Chondrocyte (in vitro differentiated cells): ENCODE measurements around the gene DHCR7. TPM values are rescaled to one million over a fixed set of nuclear protein-coding genes. Genes with fewer than 3 reads are reported as not detected.
"Not testable (repeated sequence)": the region's sequence is repeated elsewhere in the genome, so short reads cannot be mapped to it uniquely, and the experiment has no call there.

Source experiments
- DNase-seq: peaks from one replicate; pipeline ENCODE4 v3.0.0; 2021; ENCODE audit warnings: mixed read lengths, low spot score
- H3K27ac Mint-ChIP-seq: one replicate; pipeline ENCODE4 v1.8.0; 2021; ENCODE audit warnings: mild to moderate bottlenecking, moderate library complexity, mixed read lengths; ENCODE audit not compliant: unreplicated experiment
- H3K27me3 Mint-ChIP-seq: 2 replicates; pipeline ENCODE4 v1.8.0; 2021; ENCODE audit warnings: low read depth, mixed read lengths
- H3K36me3 Mint-ChIP-seq: 2 replicates; pipeline ENCODE4 v1.8.0; 2021; ENCODE audit warnings: low read depth, mixed read lengths
- H3K4me1 Mint-ChIP-seq: 2 replicates; pipeline ENCODE4 v1.8.0; 2021; ENCODE audit warnings: low read depth, mild to moderate bottlenecking, mixed read lengths
- H3K4me3 Mint-ChIP-seq: one replicate; pipeline ENCODE4 v1.8.0; 2021; ENCODE audit warnings: mild to moderate bottlenecking, moderate library complexity, mixed read lengths; ENCODE audit not compliant: unreplicated experiment
- H3K9me3 Mint-ChIP-seq: 2 replicates; pipeline ENCODE4 v1.8.0; 2021; ENCODE audit warnings: low read depth, mixed read lengths
- total RNA-seq: library from RNA; stranded (reverse); gene quantifications from 3 replicates; pipeline ENCODE4 v1.2.1, GENCODE V29; 2021
- TF ChIP-seq, protein P1 (sequence below): fragments of 200-600 bp; sonication (generic); IDR thresholded peaks from 2 replicates; pipeline ENCODE4 v1.5.0; 2021; ENCODE audit warnings: antibody characterized with exemption, mild to moderate bottlenecking, moderate library complexity

Gene DHCR7
- total RNA-seq, 1 donor from 2014 or later = 57.5 TPM

DNA sequence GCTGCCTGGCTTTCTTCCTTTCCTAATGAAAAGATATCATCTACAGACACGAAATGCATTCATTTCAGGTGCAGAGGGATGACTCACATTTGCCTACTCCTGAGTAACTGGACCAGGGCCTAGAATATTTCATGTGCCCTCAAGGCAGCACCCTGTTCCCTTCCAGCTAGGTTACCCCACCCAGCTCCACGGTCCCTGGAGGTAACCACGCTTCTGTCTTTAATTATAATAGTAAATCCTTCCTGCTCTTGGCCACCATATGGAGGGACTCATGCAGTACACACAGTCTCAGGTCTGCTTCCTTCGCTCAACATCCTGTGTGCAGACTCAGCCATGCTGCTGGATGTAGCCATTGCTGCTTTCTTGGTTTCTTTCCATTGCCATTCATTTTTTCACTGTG lies 22.3 kb downstream of the DHCR7 start:
- H3K36me3 Mint-ChIP-seq = peaks cover 1% of the 10 kb centered on the region
- no peak overlapping the region for H3K4me3 Mint-ChIP-seq
- no peaks in the 10 kb centered on the region for H3K4me1 Mint-ChIP-seq
- H3K27ac Mint-ChIP-seq = no peak overlapping the region
- H3K27me3 Mint-ChIP-seq = peaks cover 21% of the 10 kb centered on the region
- H3K9me3 Mint-ChIP-seq = no peaks in the 10 kb centered on the region
- DNase-seq = no peak
- TF ChIP-seq, protein P1, sequence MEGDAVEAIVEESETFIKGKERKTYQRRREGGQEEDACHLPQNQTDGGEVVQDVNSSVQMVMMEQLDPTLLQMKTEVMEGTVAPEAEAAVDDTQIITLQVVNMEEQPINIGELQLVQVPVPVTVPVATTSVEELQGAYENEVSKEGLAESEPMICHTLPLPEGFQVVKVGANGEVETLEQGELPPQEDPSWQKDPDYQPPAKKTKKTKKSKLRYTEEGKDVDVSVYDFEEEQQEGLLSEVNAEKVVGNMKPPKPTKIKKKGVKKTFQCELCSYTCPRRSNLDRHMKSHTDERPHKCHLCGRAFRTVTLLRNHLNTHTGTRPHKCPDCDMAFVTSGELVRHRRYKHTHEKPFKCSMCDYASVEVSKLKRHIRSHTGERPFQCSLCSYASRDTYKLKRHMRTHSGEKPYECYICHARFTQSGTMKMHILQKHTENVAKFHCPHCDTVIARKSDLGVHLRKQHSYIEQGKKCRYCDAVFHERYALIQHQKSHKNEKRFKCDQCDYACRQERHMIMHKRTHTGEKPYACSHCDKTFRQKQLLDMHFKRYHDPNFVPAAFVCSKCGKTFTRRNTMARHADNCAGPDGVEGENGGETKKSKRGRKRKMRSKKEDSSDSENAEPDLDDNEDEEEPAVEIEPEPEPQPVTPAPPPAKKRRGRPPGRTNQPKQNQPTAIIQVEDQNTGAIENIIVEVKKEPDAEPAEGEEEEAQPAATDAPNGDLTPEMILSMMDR = no peak

DNA sequence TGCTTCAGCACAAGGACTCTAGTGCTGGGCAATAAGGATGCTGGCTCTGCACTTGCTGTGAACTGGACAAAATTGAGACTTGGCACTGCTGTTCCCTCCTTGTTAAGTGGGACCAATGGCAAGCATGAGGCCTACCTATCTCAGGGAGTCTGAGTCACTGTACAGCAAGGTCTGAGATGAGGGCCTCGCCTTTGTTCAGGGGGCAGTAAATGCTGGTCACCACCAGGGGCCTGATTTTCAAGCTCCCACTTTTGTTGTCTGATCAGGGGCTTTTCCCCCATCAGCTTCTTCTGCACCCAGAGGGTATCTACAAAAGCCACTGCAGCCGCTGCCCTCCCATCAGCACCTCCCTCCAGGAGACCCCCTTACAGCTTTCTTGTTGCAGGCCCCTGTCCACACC lies 22.8 kb downstream of the DHCR7 start:
- H3K4me1 Mint-ChIP-seq = no peaks in the 10 kb centered on the region
- peaks cover 1% of the 10 kb centered on the region for H3K36me3 Mint-ChIP-seq
- no peak overlapping the region for H3K4me3 Mint-ChIP-seq
- TF ChIP-seq, protein P1 = no peak
- peaks cover 22% of the 10 kb centered on the region for H3K27me3 Mint-ChIP-seq
- DNase-seq = no peak
- H3K9me3 Mint-ChIP-seq = no peaks in the 10 kb centered on the region
- H3K27ac Mint-ChIP-seq = no peak overlapping the region

DNA sequence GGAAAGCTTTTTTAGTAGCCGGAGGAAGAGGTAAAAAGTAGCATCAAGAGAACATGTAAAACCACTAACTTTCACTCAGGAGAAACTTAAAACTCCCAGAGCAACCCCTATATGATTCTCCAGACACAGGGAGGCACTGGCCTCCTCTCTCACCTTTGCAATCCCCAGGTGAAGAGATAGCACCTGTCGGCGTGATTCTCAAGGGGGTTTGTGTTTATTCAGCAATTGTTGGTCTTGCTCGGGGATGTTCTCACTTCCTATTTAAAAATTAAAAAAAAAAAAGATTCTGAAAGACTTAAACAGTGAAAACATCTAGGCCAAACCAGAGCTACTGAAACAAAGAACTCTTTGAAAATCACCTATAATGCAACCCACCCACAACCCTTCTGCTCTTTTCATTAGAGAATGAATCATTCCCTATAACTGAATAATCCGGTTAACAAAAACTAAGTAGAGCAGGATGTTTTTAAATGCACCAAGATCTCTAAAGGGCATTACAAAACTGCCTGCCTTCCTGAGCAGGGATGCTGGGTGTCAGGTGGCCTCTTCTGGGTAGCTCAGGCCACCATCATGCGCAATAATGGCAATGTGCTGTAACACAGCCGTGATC lies 24.9 kb downstream of the DHCR7 start:
- TF ChIP-seq, protein P1 = no peak
- Mint-ChIP-seq H3K27ac (no peak overlapping the region), H3K4me1 (no peaks in the 10 kb centered on the region), H3K4me3 (no peak overlapping the region), H3K9me3 (no peaks in the 10 kb centered on the region), H3K36me3 (peaks cover 1% of the 10 kb centered on the region), H3K27me3 (peaks cover 20% of the 10 kb centered on the region)
- DNase-seq = no peak

DNA sequence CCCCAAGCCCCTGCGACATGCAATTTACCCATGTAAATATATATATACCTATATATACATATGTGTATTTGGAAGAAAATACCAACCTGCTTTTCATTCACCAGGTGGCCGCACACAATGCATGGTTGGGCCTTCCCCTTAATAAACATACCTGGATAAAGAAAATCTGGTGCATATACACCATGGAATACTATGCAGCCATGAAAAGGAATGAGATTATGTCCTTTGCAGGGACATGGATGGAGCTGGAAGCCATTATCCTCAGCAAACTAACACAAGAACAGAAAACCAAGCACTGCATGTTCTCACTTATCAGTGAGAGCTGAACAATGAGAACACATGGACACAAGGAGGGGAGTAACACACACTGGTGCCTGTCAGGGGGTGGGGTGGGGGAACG lies 25.9 kb downstream of the DHCR7 start:
- H3K27ac Mint-ChIP-seq, H3K4me3 Mint-ChIP-seq, H3K9me3 Mint-ChIP-seq, H3K4me1 Mint-ChIP-seq, DNase-seq, H3K36me3 Mint-ChIP-seq: not testable (repeated sequence)
- peaks cover 24% of the 10 kb centered on the region for H3K27me3 Mint-ChIP-seq

- H3K4me1 Mint-ChIP-seq = no peaks in the 10 kb centered on the region
- no peak overlapping the region for H3K4me3 Mint-ChIP-seq
- no peak overlapping the region for H3K27ac Mint-ChIP-seq
- H3K36me3 Mint-ChIP-seq = no peaks in the 10 kb centered on the region
- no peak for DNase-seq
- H3K9me3 Mint-ChIP-seq = no peaks in the 10 kb centered on the region
- H3K27me3 Mint-ChIP-seq = peaks cover 24% of the 10 kb centered on the region
- TF ChIP-seq, protein P1 = no peak
Observed at GRCh38 chr11:71421392-71421950, 26.7 kb downstream of the DHCR7 start.
